Stimulated activated CD4-positive, alpha-beta T cell treated with anti-CD3 and anti-CD28 coated beads, Interleukin-4, amount 100 ng/mL, for 48 hours (primary cell): ENCODE results near the gene TBC1D23.
"Not testable (repeated sequence)": the region's sequence is repeated elsewhere in the genome, so short reads cannot be mapped to it uniquely, and the experiment has no call there.

Experiments
- DNase-seq, 2 donors: peaks; one replicate each; pipeline ENCODE4 v3.0.0-alpha.2; 2020; ENCODE audit warnings: low read depth in 2 of 2

Gene TBC1D23

DNA sequence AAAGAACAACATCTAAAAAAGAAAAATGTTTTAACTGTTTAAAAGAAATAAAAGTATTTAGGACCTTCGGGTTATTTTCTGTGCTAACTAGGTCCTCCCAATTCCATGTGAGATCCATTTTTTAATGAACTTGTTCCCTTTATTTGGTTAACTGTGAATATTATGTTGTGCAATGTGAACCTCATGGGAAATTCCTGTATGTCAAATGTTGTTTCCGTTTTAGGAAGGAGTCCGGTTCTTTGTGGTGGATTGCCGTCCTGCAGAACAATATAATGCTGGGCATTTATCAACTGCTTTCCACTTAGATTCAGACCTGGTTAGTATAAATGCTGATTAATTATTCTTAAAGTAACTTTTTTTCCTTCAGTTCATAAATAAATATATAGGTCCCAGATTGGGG is 38.2 kb downstream of the TBC1D23 start:
- no peak for DNase-seq

DNA sequence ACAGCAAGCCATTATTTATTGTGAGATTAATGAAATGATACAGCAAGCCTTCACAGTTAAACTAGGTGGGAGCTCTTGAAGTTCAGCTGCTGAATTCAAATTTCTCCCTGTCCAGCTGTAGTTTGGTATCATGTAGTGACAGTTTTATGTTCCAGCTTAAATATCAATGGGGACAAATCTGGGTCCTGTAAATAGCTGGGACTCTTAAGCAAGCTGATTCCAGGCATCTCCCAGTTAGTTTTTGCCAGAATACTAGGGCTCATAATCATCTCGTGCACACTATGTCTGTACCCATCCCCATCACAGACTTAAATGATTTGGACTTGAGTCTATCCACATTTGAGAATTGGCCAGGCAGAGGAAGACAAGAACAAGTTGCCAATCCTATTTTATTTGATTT is 45.9 kb downstream of the TBC1D23 start:
- no peak for DNase-seq

DNA sequence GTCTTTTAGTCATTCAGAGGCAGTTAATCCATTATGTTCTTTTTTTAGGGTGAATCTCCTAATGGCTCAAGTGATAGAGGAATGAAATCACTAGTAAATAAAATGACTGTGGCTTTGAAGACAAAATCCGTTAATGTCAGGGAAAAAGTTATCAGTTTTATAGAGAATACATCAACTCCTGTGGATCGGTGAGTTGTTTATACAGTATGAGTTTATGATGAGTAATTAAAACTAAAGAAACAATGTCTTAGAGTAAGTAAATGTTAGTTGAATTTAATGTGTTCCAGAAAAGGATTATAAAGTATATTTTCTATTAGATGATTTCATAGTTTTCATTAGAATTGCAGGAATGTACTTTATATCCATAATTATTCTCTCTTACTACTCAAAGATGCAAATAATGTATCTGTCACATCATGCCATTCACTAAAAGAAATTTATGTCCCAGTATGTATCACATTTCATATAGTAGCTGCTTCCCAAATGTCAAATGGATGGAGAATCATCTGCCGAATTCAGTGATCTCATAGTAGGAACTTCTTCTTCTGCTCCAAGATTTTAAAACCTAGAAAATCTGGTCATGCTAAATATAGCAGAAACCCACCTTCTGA is 49.7 kb downstream of the TBC1D23 start:
- no peak for DNase-seq

DNA sequence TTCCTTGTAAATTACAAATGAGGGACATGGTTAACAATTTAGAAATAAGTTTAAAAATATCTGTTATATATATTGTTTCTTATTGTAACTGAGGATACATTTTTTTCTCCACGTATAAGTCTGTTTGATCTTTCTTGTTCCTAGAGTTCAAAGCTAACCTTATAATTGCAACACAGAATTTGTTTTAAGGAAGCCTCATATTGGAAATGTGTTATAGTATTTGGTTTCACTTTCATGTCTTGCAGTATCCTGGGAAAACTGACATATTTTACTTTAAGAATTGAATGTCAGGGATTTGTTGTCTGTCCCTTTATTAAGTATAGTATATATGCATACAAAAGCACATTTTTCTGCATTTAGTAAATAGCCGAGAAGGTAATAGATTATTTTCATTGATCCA is 50.2 kb downstream of the TBC1D23 start:
- DNase-seq = no peak

DNA sequence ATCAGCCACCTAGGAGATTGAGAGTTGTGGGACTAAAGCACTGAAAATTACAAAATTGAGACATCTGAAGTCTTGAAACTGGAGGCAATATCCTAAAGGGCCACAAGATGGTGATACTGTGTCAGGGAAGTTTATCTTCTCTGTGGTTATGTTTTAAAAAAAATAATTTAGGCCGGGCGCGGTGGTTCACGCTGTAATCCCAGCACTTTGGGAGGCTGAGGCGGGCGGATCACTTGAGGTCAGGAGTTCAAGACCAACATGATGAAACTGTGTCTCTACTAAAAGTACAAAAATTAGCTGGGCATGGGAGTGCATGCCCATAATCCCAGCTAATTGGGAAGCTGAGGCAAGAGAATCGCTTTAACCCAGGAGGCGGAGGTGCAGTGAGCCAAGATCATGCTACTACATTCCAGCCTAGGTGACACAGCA is 55.9 kb downstream of the TBC1D23 start:
- peak in 1 of 2 donors; percentile 16 for DNase-seq

DNA sequence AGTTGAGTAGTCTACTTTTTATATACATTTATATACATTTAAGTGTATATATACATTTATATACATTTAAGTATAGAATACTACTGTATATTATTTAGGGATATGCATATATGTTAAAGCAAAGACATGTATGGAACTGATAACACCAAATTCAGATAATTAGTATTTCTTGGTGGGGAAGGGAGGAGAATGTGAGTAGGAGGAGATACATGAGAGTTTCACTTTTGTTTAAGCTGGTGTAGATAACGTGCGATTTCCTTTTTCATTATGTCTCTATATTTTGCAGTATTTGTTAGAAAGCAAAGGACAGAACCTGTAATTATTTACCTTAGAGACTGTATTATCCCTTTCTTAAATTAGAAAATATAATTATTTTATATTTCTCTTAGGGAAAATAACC is 57.1 kb downstream of the TBC1D23 start:
- no peak for DNase-seq

DNA sequence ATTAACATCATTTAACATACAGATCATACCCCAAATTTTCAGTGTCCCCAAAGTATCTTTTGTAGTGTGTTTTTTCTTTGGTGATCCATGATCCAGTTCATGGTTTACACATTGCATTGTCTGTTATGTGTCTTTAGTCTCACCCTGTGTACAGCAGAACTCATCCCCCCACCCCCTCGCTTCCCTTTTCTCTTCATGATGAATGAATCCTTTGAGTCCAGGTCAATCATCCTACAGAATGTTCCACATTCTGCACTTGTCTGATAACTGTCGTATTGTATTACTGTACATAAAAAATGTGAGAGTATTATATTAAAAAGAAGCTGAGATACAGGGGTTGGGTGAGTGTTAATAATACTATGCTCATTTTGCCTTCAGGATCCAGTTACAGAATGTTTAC is 59.2 kb downstream of the TBC1D23 start:
- DNase-seq = no peak

DNA sequence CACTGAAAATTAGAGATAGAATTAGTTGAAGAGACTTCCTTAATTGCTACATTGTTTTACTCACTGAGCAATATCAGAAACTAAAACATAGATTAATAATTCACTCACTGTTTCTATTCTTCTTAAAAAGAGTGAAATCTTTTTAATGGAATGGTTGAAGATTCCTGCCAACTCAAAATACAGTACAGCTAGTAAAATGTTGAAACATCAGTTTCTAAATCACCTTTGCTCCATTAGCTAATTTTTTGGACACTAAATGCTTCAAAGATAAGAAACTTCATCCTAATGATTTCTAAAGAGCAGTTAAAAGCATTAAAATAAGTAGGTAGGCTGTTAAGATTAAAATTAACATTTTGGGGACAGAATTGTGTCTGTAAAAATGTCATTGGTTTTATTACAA is 63.3 kb downstream of the TBC1D23 start:
- DNase-seq = no peak

DNA sequence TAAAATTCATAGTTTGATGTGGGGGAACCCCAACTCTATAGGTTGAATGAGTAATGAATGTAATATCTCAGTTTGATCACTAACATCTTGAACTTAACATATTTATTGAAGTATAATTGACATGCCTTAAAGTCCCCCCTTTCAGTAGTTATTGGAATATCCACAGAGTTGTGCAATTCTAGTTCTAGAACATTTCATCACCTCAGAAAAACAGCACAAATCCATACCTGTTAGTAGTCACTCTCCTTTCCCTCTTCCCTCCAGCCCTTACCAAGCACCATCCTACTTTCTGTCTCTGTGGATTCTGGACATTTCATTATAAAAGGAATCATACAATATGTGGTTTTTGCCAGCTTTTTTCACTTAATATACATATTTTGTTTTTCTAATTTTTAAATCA is 65.0 kb downstream of the TBC1D23 start:
- DNase-seq = no peak

DNA sequence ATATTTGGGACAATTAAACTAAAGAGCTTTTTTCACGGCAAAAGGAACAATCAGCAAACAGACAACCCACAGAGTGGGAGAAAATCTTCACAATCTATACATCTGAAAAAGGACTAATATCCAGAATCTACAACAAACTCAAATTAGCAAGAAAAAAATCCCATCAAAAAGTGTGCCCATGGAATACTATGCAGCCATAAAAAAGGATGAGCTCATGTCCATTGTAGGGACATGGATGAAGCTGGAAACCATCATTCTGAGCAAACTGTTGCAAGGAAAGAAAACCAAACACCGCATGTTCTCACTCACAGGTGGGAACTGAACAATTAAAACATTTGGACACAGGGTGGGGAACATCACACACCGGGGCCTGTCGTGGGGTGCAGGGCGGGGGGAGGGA is 66.6 kb downstream of the TBC1D23 start:
- DNase-seq = not testable (repeated sequence)

DNA sequence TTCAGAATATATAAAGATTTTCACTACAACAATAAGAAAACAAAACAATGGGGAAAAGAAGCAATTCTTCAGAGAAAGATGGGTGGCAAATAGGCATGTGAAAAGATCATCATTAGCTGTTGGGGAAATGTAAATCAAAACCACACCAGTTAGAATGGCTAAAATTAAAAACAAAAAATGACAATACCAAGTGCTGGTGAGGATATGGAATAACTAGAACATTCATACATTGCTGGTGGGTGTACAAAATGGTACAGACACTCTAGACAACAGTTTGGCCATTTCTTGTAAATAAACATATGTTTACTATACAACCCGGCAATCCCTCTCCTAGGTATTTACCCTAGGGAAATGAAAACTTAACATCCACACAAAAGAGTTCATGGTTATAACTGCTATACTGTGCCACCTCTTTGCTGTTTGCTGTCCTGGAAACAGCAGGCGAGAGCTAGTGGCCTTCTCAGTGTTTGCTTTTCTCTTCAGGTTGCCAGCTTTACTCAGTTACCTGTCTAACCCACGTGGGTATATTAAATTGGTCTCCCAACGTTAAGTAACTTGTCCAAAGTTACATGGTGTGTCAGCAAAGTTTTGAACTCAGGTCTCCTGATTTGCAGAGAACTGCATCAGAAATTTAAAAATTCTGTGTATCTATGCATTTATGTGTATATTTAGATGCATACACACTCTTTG is 69.2 kb downstream of the TBC1D23 start:
- DNase-seq = no peak

DNA sequence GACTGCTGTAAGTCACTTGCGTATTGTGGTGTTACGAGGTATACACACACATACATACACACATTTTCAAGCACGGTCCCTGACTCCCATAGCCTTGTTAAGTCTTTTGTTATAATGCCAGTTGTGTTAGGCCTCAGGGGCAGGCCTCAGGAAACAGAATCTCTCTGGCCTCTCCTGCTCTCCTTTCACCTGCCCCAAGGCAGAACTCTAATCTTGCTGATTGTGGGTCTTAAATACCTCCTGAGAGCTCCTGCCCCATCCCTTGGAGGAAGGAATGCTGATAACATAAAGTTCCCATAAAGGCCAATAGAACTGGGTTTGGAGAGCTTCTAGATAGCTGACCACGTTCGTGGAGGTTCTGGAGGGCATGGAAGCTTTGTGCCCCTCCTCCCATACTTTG is 69.9 kb downstream of the TBC1D23 start:
- no peak for DNase-seq

DNA sequence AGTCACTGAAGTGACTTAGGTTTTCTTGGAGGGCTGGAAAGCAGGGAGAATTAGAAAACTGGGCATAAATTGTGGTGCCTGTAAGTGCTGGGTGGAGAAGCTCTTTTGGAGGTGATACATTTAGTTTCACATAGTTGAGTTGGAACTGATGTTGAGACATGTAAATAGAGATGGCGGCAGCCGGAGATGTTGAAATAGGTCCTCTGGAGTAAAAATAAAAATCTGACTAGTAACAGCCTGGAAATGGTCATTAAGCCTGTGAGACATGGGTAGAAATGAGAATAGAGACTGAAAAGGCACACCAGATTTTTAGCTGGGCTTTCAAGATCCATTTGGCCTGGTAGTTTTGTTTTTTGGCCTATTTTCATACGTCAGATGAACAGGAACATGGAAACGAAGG is 70.9 kb downstream of the TBC1D23 start:
- no peak for DNase-seq

DNA sequence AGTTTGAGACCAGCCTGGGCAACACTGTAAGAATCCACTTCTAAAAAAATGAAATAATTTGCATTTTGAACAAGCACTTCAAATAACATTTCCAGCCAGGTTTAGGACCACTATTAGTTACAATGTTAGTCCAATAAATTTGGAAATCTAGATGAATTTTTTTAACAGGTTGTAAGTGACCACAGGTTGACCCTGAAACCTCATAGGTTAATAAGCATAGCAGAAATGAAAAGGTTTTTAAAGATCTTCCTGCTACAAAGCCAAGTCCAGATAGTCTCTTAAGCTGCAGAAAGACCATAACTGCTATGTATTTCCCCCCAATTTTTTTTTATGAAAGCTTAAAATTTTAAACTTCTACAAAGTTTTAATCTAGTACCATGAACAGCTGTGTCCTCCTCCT is 72.3 kb downstream of the TBC1D23 start:
- DNase-seq = no peak

DNA sequence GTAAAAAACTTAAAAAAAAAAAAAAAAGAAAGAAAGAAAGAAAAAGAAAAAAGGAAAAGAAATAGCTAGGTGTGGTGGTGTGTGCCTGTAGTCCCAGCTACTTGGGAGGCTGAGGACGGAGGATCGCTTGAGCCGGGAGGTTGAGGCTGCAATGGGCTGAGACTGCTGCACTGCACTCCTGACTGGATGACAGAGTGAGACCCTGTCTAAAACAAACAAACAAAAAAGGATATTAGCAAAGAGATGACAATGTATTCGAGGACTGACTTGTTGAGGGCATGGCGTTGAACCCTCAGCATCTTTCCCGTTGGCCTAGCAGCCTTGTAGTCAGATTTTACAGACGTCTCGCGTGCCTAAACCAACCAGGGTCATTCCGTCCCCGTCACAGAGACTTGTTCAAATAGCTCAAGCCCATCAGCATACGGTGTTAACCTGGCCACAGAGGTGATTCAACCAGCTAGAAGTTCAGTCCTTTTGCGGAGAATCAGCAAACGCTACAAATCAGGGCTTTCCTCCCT is 73.2 kb downstream of the TBC1D23 start:
- DNase-seq = no peak

DNA sequence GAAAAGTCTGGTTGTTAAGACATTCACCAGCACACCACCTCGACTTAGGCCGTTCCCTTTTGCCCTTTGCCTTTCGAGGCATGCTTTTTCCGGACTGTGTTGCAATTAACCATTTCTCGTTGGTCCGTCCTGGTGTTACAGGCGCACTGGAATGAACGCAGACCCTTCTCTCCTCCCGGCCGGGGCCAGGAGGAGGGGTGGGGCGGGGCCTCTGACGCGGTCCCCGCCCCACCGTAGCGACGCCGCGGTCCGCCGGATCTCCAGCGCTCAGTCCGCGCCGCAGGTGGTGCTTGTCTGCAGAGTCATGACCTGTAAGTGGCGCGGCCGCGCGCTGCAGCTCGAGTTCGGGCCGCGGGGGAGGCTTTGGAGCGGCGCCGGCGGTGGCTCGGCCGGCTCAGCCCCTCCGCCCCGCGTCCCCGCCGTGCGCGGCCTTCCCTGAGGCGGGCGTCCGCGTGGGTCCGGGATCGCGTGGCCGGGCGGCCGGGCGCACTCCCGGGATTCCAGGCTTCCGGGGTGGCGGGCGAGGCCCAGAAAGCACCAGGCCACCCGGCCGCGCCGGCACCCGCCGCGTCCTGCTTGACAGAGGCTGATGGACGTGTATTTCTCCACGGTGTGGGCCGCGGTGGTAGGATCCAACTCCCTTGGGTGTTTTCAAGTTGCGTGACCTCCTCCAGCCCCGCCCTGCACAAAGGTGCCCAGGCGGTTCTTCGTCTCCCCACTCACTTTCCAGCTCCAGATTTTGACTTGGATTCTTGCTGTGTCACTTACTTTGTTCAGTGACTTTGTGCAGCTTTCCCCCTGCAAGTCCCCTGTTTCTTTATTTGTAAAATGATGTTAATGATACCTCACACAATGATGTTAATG is 73.9 kb downstream of the TBC1D23 start, which contains the start of gene NIT2:
TSS of gene NIT2 (plus strand) at position 270 of the 864 bp plus-strand sequence. CDS start at position 305, 35 bp downstream.
- DNase-seq = peak; percentile 72 to 74

DNA sequence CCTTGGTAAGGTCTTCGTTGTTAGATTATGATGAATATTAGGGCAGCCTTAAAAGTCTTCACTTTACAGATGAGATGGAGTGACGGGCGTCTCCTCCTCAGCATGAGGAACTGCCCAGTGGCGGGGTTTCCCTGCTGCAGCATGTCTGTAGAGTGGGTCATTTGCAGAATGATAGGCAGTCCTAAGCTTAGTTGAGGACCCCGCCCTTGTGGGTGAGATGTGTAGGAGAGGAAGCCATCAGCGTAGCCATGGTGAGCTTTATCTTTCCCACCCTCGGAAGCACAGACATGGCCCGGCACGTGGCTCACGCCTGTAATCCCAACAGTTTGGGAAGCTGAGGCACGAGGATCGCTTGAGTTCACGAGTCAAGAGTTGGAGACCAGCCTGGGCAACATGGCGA is 74.6 kb downstream of the TBC1D23 start:
- DNase-seq = no peak

DNA sequence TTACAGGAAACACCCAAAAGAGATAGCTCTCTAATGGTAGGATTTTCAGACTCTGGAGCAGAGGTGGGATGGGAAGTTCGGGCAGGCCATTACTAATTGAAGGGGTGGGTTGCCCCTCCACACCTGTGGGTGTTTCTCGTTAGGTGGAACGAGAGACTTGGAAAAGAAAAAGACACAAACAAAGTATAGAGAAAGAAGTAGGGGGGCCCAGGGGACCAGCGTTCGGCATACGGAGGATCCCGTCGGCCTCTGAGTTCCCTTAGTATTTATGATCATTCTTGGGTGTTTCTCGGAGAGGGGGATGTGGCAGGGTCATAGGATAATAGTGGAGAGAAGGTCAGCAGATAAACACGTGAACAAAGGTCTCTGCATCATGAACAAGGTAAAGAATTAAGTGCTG is 75.4 kb downstream of the TBC1D23 start:
- DNase-seq = not testable (repeated sequence)

DNA sequence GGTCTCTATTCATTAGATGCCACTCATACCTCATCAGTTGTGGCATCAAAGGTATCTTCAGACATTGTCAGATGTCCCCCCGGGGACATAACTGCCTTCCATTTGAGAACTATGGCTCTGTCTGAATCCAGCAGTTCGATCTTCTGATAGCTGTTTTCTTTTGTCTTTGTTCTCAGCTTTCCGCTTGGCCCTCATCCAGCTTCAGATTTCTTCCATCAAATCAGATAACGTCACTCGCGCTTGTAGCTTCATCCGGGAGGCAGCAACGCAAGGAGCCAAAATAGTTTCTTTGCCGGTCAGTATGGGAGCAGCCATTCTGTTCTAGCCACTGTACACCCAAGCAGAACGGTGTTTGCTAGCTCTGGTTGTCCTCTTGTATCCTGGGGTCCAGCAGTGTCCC is 78.1 kb downstream of the TBC1D23 start:
- no peak for DNase-seq

DNA sequence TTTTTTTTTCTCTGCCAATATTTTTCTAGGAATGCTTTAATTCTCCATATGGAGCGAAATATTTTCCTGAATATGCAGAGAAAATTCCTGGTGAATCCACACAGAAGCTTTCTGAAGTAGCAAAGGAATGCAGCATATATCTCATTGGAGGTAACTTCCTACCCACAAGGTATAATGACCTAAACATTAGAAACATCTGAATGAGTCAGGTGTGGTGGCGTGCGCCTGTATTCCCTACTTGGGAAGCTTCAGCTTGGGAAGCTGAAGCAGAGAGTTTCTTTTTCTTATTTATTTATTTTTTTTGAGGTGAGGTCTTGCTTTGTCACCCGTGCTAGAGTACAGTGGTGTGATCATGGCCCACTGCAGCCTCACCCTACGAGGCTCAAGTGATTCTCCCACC is 79.0 kb downstream of the TBC1D23 start:
- no peak for DNase-seq

DNA sequence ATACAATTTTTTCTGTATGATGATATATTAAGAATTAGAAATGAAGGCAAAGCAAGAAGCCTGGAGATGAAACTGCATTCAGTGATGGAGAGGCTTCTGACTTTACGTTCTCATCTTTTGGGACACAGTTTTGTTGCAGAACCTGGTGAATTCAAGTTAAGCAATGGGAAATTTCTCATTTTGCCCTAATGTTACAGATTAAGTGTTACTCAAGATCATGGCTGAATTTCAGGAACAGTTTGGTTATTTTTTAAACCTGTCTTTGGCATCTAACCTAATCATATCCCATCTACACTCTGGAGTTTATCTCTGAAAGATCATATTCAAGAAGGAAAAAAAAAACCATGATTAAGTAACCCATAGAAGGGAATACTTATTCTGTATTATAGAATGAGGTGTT is 79.7 kb downstream of the TBC1D23 start:
- no peak for DNase-seq

DNA sequence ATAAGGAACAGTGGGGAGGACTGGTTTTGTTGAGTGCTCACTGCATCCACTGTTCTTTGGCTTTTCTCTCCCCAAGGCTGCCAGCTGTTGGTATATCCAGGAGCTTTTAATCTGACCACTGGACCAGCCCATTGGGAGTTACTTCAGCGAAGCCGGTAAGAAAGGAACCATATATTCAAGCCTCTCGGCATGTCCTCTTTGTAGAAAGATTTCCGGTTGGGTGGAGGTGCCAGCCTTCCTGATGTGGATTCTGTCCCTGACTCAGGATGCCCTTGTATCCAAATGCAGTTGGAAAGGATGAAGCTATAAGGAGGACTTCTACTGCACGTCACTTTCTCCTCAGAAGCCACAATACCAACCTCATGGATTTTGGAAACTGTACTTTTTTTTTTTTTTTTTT is 87.9 kb downstream of the TBC1D23 start:
- DNase-seq = no peak
